NCI-H524 (cell line): ENCODE measurements around the gene TSPO.

Experiments
- DNase-seq, 2 experiments: peaks; one replicate each; lab custom pipeline; 2025; lab: John Stamatoyannopoulos, UW

Gene TSPO

GRCh38 chr22:43179146-43179910, 28.0 kb downstream of the TSPO start:
- no peak for DNase-seq

- no peak for DNase-seq
These were observed 28.5 kb downstream of the TSPO start for GRCh38 chr22:43179911-43180195.

GRCh38 chr22:43180670-43181069, 29.3 kb downstream of the TSPO start:
- no peak for DNase-seq

GRCh38 chr22:43181321-43182076, 30.1 kb downstream of the TSPO start:
- no peak for DNase-seq

DNA sequence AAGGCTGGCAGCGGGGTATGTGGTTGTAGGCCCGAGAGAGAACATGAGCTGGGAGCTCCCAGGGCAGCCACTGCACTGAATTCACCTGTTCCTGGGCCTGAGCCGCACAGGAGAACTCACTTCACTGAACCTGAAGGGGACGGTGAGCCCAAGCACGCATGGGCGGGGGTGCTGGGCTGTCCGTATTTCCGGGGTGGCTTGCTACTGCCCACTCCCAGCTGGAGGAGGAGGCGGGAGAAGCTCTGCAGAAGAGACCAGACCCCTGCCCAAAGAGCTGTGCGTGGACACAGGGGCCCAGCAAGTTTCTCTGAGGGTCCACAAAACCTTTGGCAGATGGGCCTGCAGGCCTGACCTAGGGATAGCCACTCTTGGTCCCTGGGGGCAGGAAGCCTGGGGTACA, 30.8 kb downstream of the TSPO start:
- DNase-seq: no peak

GRCh38 chr22:43182726-43183125, 31.4 kb downstream of the TSPO start:
- no peak for DNase-seq

DNA sequence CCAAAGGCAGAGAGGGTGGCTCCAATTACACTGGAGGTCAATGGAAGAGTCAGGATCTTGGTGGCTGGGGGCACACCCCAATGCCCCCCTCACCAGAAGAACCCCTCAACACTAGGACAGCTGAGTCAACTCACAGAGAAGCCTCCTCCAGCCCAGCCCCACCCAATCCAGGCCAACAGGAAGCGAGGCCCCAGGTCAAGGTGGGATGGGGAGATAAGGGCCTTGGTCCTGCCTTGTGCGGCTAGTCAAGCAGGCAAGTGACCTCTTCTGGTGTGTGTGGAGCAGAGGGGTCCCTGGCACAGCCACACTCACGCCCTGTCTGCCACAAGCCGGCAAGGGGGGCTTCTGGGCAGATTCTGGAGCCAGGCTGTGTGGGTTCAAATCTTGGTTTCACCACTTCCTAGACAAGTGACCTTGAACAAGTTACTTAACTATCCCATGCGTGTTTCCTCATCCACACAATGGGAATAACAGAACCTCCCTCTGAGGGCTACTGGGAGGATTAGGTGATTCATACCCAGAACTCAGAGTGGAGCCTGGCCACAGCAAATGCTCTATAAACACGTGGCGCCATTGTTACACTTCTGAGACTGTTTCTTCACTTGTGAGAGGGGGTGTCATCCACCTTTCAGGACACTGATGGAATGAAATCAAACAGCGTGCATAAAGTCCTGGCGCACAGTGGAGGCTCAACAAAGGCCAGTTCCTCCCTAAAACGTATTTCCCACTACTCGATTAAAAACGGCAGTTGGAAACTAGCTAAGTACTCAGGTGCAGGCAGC, 32.3 kb downstream of the TSPO start:
- no peak for DNase-seq

DNA sequence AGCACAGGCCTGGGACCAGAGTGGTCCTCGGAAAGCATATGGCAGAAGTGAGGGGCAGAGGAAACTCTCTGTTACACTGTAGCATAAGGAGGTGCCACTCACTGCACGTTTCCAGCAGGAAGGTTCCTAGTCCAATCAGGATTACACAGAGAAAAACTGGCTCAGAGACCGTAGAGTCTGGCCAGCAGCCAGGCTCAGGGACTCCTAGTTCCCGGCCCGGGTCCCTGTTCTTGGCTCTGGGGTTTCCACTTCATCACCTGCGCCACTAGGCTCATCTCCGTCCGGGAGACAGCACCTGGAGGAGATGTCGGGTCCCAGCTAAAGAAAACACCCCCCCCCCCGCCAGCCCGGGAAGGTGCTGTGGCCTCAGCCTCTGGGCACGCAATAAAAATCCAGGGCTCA, 34.5 kb downstream of the TSPO start:
- peak; percentile 59 to 77 for DNase-seq

DNA sequence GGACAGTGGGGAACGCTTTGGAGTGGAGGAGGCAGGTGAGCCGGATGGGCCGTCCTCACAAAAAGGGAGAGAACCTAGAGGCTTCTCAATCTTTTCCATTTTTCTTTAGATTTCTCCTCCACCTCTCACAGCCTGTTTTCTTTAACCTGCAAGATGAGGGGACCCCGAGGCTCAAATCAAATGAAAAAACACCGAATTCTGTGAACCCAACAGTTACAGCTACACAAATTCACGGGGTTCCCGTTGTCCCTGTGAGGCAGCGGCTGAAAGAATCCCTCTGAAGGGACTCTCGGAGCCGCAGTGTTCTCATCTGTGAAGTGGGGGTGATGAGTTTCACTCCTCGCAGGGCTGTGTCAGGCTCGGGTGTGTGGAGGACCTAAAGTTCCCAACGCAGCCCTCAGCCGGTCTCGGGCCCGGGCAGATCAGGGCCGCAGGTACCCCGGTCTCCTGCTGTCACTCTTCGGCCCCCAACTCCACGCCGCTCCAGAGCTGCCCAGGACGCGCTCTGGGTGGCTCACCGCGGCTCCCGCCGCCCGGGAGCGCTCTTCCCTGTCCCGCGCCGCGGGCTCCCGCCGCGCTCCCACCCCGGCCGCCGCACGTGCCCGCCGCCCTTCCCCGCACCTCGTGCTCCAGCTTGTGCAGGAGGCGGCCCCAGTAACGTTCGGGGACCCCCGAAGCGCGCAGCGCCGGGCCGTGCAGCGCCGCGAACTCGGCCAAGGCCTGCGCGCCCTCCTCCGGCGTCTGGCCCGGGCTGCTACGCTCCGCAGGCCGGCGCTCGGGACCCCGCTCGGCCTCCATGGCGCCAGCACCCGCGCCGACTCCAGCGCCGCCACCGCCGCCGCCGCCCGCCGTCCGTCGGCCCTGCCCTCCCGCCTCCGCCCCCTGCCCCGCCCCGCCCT, 35.2 kb downstream of the TSPO start, which contains the start of gene TTLL12:
TTLL12 (minus strand) TSS at position 863 of the 899 bp plus-strand sequence; CDS start at position 798, 65 bp downstream.
- DNase-seq: peak in 1 of 2 experiments; percentile 37

DNA sequence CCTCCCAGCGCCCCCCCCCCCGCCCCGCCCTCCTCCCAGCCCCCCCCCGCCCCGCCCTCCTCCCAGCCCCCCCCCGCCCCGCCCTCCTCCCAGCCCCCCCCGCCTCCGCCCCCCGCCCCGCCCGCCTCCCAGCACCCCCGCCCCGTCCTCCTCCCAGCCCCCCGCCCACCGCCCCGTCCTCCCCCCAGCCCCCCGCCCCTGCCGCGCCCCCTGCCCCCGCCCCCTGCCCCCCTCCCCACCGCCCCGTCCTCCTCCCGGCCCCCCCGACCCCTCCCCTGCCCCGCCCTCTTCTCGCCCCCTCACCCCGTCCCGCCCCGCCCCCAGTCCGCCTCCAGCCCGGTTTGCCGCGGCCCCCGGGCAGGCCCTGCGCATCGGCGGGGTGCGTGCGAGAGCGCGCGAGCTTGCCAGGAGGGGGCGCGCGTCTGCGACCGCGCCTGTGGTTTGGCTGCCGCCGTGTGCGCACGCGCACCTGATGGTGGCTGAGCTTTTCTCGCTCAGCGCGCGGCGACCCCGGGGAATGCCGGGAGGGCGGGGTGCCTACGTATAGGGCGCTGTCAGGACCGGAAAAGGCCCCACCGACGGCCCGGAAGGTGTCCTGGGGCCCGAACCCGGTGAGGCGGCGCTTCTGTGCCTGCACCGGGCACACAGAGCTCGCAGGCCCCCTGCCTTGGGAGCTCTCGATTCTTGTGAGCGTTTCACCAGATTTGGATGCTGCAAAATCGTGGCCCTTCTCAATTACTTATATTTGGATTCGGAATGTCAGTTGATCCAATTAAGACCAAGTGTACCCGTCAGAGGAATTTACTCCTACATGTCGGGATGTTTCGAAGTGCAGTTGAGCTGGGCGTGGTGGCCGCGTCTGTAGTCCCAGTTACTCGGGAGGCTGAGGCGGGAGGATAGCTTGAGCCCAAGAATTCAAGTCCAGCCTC, 36.1 kb downstream of the TSPO start:
- DNase-seq: peak; percentile 92 to 97

- DNase-seq: no peak
These were observed 37.6 kb downstream of the TSPO start for GRCh38 chr22:43188829-43189545.

GRCh38 chr22:43191831-43192230, 40.5 kb downstream of the TSPO start:
- DNase-seq: no peak

DNA sequence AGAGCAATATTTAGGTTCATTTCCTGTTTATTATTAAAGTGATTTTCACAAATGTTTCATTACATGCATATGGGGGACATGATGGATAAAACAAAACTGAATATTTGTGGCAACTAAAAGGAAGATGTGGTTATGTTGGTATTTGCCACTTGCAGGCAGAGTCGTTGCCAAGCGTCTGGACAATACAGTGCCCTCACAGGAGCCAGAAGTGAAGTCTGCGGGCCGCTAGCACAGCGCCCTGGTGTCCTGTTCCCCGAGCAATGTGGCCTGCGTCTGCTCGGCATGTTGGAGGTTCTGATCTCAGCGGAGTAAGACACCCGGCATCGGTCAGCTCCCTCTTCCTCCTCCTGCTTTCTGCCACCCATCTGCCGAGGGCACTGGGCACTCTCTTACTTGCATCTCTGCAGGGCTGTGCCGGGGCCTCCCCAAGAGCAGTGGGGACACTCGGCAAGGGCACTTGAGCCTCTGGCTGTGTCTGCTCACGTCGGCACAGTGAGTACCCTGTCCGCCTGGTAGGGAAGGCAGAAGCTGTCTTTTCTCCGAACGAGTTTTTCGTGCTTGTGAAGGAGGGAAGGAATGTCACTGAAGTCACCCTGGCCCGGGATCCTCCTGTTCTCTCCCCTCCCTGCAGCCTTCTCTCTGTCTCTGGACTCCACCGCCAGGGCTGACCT, 46.0 kb downstream of the TSPO start:
- no peak for DNase-seq

DNA sequence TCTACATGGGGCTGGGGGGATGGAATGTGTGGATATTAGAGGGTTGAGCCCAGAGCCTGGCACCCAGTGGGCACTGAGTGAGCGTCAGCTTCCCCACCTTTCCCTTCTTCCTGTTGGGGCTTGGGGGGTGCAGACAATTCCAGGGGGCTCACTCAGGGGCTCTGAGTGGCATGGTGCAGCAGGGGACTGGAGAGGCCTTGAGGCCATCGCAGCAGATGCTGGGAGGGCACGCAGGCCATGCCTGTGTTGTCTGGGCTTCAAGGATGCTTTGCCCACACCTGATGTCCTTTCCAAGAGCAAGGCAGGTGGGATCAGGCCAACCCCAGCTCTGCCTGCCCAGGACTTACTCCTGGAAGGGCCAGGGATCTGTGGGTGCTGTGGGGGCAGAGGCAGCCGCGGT, 46.8 kb downstream of the TSPO start:
- DNase-seq: no peak

DNA sequence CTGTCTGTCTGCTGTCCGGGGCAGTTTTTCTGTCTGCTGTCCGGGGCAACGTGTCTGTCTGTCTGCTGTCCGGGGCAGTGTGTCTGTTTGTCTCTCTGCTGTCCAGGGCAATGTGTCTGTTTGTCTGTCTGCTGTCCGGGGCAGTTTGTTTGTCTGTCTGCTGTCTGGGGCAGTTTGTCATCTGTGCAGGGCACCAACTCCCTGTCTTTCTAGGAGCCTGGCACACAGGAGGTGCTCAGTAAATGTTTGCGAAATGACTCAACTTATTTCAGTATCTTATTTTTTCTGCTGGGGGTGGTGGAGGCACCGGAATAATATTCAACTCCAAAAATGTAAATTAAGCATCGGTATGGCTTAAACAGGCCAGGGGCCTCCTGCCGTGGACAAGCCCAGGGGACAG, 47.6 kb downstream of the TSPO start:
- no peak for DNase-seq

- DNase-seq: no peak
These were observed 48.2 kb downstream of the TSPO start for GRCh38 chr22:43199541-43199940.

- DNase-seq: no peak
These were observed 48.7 kb downstream of the TSPO start for GRCh38 chr22:43200031-43200430.

DNA sequence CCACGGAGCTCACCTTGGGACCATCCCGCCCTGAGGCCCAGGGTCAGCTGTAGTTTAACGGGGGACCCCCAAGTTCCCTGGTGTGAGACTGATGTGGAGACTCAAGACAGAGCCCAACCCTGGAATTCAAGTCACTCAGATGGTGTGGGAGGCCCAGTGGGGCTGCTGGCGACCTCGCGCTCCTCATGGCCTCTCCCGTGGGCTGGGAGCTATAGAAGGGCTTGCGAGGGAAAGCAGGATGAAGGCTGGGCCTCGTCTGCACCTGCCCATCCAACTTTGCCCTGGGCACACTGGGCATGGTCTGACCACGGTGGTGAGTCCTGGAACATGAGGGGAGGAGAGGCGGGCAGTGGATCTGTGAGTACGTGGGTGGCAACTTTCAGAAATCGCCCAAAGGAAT, 49.2 kb downstream of the TSPO start:
- DNase-seq: no peak

GRCh38 chr22:43201486-43202219, 50.3 kb downstream of the TSPO start:
- DNase-seq: no peak
